ENCODE measurements around the gene STK16.

STK16 gene

GRCh38 chr2:219209236-219210195, 35.8 kb upstream of the STK16 start:
- no peak overlapping the region for H3K4me3 ChIP-seq (ENCODE audit: low read depth, low read length)
- no peak for DNase-seq (ENCODE audit: low read depth)

GRCh38 chr2:219210196-219210885, 34.9 kb upstream of the STK16 start:
- TF ChIP-seq CTCF (IDR thresholded peaks at IDR 0.05; ENCODE audit: control insufficient read depth, extremely low read depth, insufficient read depth): no peak
- H3K4me3 ChIP-seq (ENCODE audit: low read depth, low read length): no peak overlapping the region
- DNase-seq (ENCODE audit: low read depth): no peak

More at GRCh38 chr2:219209236-219210195, 35.8 kb upstream of the STK16 start:
- TF ChIP-seq CTCF (IDR thresholded peaks at IDR 0.05; ENCODE audit: control insufficient read depth, extremely low read depth, insufficient read depth): no peak

- no peak for DNase-seq (ENCODE audit: low read depth)
- H3K4me3 ChIP-seq (ENCODE audit: low read depth, low read length): no peak overlapping the region
- TF ChIP-seq CTCF (IDR thresholded peaks at IDR 0.05; ENCODE audit: control insufficient read depth, extremely low read depth, insufficient read depth): no peak
These were observed 34.4 kb upstream of the STK16 start for GRCh38 chr2:219210886-219211362.

- no peak for DNase-seq (ENCODE audit: low read depth)
- TF ChIP-seq CTCF (IDR thresholded peaks at IDR 0.05; ENCODE audit: control insufficient read depth, extremely low read depth, insufficient read depth): no peak
- no peak overlapping the region for H3K4me3 ChIP-seq (ENCODE audit: low read depth, low read length)
These were observed 32.3 kb upstream of the STK16 start for GRCh38 chr2:219213026-219213415.

- TF ChIP-seq CTCF (IDR thresholded peaks at IDR 0.05; ENCODE audit: control insufficient read depth, extremely low read depth, insufficient read depth): no peak
- DNase-seq (ENCODE audit: low read depth): no peak
- H3K4me3 ChIP-seq (ENCODE audit: low read depth, low read length): no peak overlapping the region
These were observed 31.7 kb upstream of the STK16 start for GRCh38 chr2:219213486-219214071.

GRCh38 chr2:219214141-219214540, 31.1 kb upstream of the STK16 start:
- no peak overlapping the region for H3K4me3 ChIP-seq (ENCODE audit: low read depth, low read length)
- no peak for TF ChIP-seq CTCF (IDR thresholded peaks at IDR 0.05; ENCODE audit: control insufficient read depth, extremely low read depth, insufficient read depth)
- DNase-seq (ENCODE audit: low read depth): no peak

Measured in LNCaP clone FGC (cell line).